Kidney (tissue), 14 donors: ENCODE data around the gene C7. TPM values are rescaled to one million over a fixed set of nuclear protein-coding genes. Genes with fewer than 3 reads are reported as not detected.

Source experiments
- DNase-seq, 5 donors: peaks; one replicate each; pipeline ENCODE4 v3.0.0-alpha.2; 2013 to 2020
- FAIRE-seq: peaks from 2 replicates; lab custom pipeline; 2012; peaks lifted over from hg19 to GRCh38; lab: Jason Lieb, UNC
- H3K27ac ChIP-seq, 2 donors: one replicate each; pipeline ENCODE4 v1.7.0; 2013; ENCODE audit warnings: low read depth in 2 of 2, low read length in 2 of 2, inconsistent platforms in 1 of 2
- H3K27me3 ChIP-seq: one replicate; pipeline ENCODE4 v1.7.1; 2013; ENCODE audit warnings: low read length, inconsistent platforms; ENCODE audit not compliant: control insufficient read depth, insufficient read depth
- H3K36me3 ChIP-seq, 3 donors: one replicate each; pipeline versions ENCODE4 v1.7.0 to v1.7.1; 2013; ENCODE audit warnings: low read length in 3 of 3, control low read depth in 1 of 3, inconsistent platforms in 1 of 3; ENCODE audit not compliant: insufficient read depth in 3 of 3, control insufficient read depth in 2 of 3
- H3K4me1 ChIP-seq, 3 donors: one replicate each; pipeline versions ENCODE4 v1.7.0 to v1.7.1; 2013; ENCODE audit warnings: low read length in 3 of 3, inconsistent platforms in 1 of 3, low read depth in 1 of 3; ENCODE audit not compliant: control insufficient read depth in 2 of 3, insufficient read depth in 2 of 3
- H3K4me3 ChIP-seq, 3 donors: one replicate each; pipeline versions ENCODE4 v1.7.0 to v1.8.1; 2013; ENCODE audit warnings: low read length in 3 of 3, control low read depth in 1 of 3, inconsistent platforms in 1 of 3
- H3K9ac ChIP-seq, 3 donors: one replicate each; pipeline versions ENCODE4 v1.7.0 to v1.7.1; 2013; ENCODE audit warnings: low read length in 3 of 3, control low read depth in 1 of 3, inconsistent platforms in 1 of 3
- H3K9me3 ChIP-seq, 3 donors: one replicate each; pipeline versions ENCODE4 v1.7.0 to v1.7.1; 2013; ENCODE audit warnings: low read length in 3 of 3, control low read depth in 1 of 3, inconsistent platforms in 1 of 3; ENCODE audit not compliant: control insufficient read depth in 2 of 3, insufficient read depth in 1 of 3
- intact Hi-C: fragments of 100-400 bp; cut with DNase I; formaldehyde crosslinking; loops from one replicate; pipeline ENCODE4 v1.11.1; 2022
- polyA plus RNA-seq: library from polyadenylated mRNA; stranded (reverse); fragments of 350-450 nt; fragmentation: Illumina TruSeq; extraction: RNeasy Lipid Tissue Mini Kit (QIAGEN cat#74804); gene quantifications from one replicate; pipeline ENCODE4 v1.2.3, GENCODE V29; 2014; ENCODE audit warnings: low read depth, low replicate concordance; ENCODE audit not compliant: insufficient read depth
- total RNA-seq: library from RNA; stranded (reverse); fragmentation: NEBNext Ultra II Directional; extraction: Animal tissue kit (Norgen Biotek cat#: 25700); gene quantifications from one replicate; pipeline ENCODE4 v1.2.1, GENCODE V29; 2021
- TF ChIP-seq, protein P1 (sequence below): IDR thresholded peaks from 3 replicates; pipeline ENCODE4 v1.5.1; 2012; ENCODE audit warnings: mild to moderate bottlenecking, moderate library complexity, borderline replicate concordance; ENCODE audit not compliant: insufficient read depth; ENCODE audit errors: extremely low read depth
- donor health status: control.
- donor health status: control.
- donor health status: control.
- donor health status: control.
- donor health status: control.
- donor health status: DM: yes; HTN: yes; CAD: no.
- donor health status: Normal renal cell carcinoma (clear cell type).

C7 gene
- total and polyA plus RNA-seq, 2 donors from 2014 or later: 158 to 849 TPM

- TF ChIP-seq, protein P1, sequence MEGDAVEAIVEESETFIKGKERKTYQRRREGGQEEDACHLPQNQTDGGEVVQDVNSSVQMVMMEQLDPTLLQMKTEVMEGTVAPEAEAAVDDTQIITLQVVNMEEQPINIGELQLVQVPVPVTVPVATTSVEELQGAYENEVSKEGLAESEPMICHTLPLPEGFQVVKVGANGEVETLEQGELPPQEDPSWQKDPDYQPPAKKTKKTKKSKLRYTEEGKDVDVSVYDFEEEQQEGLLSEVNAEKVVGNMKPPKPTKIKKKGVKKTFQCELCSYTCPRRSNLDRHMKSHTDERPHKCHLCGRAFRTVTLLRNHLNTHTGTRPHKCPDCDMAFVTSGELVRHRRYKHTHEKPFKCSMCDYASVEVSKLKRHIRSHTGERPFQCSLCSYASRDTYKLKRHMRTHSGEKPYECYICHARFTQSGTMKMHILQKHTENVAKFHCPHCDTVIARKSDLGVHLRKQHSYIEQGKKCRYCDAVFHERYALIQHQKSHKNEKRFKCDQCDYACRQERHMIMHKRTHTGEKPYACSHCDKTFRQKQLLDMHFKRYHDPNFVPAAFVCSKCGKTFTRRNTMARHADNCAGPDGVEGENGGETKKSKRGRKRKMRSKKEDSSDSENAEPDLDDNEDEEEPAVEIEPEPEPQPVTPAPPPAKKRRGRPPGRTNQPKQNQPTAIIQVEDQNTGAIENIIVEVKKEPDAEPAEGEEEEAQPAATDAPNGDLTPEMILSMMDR: no peak
- no peaks in the 10 kb centered on the region for H3K9me3 ChIP-seq
- H3K9ac ChIP-seq: no peak overlapping the region
- DNase-seq: peak in 2 of 5 donors; percentile 3 to 15
- no peak overlapping the region for H3K4me3 ChIP-seq
- intact Hi-C loops: no loop called here
- H3K4me1 ChIP-seq: peaks cover 4 to 19% (median 15%) of the 10 kb centered on the region in 3 donors
- FAIRE-seq: no peak
- H3K27ac ChIP-seq: no peak overlapping the region
- no peaks in the 10 kb centered on the region for H3K27me3 ChIP-seq
- H3K36me3 ChIP-seq: no peaks in the 10 kb centered on the region
These were observed 79.6 kb downstream of the C7 start for GRCh38 chr5:40988746-40989510.

- Histone ChIP-seq H3K9me3 (no peaks in the 10 kb centered on the region), H3K27me3 (no peaks in the 10 kb centered on the region), H3K4me3 (no peak overlapping the region), H3K9ac (no peak overlapping the region), H3K4me1 (peaks cover 4 to 19% (median 17%) of the 10 kb centered on the region in 3 donors), H3K36me3 (no peaks in the 10 kb centered on the region), H3K27ac (peak overlapping the region; percentile 73 to 90)
- TF ChIP-seq, protein P1: no peak
- DNase-seq (peak in 4 of 5 donors; percentile 48 to 84 (median 71)), FAIRE-seq (peak; percentile 90)
- intact Hi-C loops: no loop called here
These were observed 82.1 kb downstream of the C7 start for GRCh38 chr5:40991168-40991980.

DNA sequence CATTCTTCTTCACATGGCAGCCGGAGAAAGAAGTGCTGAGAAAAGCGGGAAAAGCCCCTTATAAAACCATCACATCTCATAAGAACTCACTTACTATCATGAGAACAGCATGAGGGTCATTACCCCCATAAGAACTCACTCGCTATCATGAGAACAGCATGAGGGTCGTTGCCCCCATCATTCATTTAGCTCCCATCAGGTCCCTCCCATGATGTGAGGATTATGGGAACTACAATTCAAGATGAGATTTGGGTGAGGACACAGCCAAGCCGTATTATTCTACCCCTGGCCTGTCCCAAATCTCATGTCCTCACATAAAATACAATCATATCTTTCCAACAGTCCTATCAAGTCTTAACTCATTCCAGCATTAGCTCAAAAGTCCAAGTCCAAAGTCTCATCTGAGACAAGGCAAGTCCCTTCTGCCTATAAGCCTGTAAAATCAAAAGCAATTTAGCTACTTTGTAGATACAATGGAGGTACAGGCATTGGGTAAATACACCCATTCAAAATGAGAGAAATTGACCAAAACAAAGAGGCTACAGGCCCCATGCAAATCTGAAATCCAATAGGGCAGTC lies 82.8 kb downstream of the C7 start:
- TF ChIP-seq, protein P1: no peak
- Histone ChIP-seq H3K36me3 (no peaks in the 10 kb centered on the region), H3K4me3 (no peak overlapping the region), H3K4me1 (peaks cover 4 to 19% (median 17%) of the 10 kb centered on the region in 3 donors), H3K27me3 (no peaks in the 10 kb centered on the region), H3K27ac (peak overlapping the region; percentile 73 to 90), H3K9me3 (no peaks in the 10 kb centered on the region), H3K9ac (no peak overlapping the region)
- no peak for FAIRE-seq
- intact Hi-C loops: no loop called here
- no peak for DNase-seq
